Stimulated activated CD4-positive, alpha-beta T cell treated with anti-CD3 and anti-CD28 coated beads, Interleukin-15, amount 100 ng/mL, for 24 hours (primary cell): ENCODE results near the gene TNFRSF8.
A peak's percentile ranks its signal among the peaks of the same experiment; 100 is the strongest.

Experiments used
- DNase-seq: peaks from one replicate; pipeline ENCODE4 v3.0.0-alpha.2; 2020

TNFRSF8 gene

DNA sequence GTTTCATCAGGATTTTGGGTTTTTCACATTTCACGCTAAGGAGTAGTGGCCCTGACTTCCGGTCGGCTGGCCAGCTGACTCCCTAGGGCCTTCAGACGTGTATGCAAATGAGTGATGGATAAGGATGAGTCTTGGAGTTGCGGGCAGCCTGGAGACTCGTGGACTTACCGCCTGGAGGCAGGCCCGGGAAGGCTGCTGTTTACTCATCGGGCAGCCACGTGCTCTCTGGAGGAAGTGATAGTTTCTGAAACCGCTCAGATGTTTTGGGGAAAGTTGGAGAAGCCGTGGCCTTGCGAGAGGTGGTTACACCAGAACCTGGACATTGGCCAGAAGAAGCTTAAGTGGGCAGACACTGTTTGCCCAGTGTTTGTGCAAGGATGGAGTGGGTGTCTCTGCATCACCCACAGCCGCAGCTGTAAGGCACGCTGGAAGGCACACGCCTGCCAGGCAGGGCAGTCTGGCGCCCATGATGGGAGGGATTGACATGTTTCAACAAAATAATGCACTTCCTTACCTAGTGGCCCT lies 80.6 kb downstream of the TNFRSF8 start:
- DNase-seq = peak; percentile 59

DNA sequence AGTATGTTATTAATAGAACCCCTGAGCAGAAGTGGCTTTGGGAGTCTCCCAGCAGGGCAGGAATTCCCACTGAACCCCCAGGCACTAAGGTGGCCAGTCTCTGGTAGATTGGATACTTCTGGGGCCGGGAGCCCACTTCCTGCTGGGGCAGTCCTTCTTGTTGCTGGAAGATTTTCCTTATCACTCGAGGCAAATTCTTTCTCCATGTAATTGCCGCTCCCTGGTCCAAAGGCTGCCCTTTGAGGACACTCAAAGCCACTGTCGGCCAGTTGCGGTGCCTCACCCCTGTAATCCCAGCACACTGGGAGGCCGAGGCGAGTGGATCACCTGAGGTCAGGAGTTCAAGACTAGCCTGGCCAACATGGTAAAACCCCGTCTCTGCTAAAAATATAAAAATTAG lies 81.1 kb downstream of the TNFRSF8 start:
- DNase-seq = no peak

DNA sequence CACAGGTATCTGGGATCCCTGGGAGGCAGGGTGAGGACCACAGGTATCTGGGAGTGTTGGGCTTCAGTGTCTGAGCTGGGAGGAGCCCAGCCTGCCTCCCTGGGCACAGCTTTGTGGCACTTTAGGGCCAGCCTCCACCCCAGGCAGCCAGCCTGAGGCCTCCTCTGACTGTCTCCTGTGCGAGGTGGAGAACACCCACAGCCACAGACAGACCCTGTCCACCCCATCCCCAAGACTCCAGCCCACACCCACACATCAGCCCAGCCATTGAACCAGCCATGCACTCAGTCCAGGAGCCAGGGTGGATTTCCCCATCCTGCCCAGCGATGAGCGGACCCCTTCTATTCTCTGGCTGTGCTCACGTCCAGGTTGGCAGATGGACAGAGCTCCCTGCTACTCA lies 81.9 kb downstream of the TNFRSF8 start:
- no peak for DNase-seq

DNA sequence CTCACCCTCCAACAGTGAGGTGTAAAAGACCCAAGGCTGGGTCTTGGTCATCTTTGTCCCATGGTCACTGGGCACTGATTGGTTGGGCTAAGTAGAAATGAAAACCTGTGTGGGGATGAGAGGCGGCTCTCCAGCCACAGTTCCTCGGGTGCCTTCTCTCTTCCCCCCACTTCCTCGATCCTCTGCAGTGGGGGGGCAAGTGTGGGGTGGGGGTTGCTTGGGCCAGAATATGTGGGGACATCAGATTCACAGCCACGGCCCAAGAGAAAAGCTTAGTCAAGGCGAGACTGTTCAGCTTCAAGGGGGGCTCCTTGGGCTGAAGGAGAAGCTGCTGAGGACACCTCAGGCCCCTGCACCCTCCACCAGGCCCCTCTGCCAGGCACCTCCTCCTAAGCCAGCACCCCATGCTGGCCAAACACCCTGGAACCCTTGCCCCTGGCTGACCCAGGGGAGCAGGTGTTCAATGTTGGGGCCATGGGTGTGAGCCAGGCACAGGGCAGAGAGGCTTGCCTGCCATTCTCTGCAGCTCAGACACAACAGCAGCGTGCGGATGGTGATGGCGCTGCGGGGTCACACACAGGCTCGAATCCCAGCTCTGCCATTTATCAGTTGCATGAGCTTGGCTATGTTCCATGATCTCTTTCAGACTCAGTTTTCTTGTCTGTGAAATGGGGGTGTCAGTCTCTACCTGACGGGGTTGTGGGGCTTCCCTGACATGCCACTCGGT lies 82.7 kb downstream of the TNFRSF8 start:
- DNase-seq = no peak

DNA sequence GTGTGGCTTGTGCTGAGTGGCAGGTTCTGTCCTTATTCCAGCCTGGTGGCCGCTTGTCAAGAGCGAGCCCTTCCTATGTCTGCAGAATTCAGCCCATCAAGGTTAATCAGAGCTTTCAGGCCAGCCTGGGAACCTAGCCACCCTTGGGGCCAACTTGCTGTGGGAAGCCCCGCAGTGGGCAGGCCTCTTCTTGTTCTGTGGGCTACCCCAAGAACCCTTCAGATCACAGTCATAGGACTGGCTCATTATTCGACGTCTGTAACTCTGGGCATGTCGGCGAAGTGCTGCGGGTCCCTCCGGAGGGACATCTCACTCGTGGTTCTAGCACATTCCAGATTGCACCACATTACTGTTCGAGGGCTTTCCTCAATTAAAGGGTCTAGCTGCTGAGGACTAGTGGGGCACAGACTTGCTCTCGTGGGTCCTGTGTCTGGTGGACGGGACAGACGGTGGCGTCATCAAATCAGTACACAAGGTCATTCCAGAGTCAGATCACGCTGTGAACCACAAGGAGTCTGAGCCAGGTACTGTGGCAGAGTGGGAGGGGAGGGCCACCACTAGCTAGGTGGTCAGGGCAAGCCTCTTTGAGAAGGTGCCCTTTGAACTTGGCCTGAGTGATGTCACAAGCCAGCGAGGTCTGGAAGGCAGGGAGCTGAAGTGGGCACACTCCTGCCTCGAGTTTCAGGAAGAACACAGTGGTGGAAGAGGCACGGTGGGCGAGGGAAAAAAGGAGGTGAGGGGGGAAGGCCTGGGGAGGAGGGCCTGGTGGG lies 83.4 kb downstream of the TNFRSF8 start:
- DNase-seq = no peak

DNA sequence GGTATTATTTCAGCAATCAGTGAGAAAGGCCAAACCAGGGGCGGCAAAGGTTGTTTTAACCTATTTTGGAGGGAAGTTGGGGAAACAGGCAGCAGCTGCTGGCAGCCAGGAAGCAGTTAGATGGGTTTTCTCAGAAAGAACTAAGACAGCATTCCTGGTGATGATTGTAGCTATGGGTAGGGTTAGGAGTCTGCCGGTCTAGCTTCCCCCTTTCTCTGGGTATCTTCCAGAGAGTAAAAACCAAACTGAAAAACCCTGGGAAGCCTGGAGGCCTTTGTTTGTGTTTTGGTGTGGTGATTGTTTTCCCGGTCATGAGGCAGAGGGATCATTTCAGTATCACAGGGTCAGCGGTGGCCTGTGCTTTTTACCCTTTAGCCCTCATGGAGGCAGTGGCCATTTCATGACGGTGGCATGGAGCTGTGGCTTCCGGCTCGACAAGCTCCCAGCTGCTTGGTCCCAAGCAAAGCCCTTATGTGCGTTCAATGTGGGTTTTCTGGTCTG lies 84.1 kb downstream of the TNFRSF8 start:
- DNase-seq = no peak

DNA sequence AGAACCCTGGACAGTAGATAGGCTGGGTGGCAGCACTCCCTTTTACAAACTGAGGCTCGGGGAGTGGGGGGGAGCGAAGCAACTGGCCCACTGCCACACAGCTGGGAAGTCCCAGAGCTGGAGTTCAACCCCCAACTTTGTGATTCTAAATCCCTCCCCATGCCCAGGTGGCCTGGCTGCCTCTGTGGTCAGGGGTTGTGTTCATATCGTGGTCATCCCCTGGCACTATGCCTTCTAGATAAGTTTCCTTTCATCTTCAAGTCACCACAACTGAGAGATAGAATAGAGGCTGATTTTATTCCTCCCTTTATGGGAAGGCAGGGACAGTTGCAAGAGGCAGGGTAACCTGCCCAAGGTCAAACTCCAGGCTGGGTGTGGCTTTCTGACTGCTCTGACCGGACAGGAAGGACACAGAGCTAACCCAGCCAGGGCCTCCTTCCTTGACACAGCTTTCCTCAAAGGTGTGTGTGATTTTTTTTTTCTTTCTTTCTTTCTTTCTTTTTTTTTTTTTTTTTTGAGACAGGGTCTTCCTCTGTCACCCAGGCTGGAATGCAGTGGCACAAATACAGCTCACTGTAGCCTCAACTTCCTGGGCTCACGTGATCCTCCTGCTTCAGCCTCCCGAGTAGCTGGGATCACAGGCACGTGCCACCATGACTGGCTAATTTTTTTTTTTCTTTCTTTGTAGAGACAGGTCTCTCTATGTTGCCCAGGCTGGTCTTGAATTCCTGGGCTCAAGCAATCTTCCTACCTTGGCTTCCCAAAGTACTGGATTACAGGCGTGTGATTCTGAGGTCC lies 85.3 kb downstream of the TNFRSF8 start:
- DNase-seq = no peak

DNA sequence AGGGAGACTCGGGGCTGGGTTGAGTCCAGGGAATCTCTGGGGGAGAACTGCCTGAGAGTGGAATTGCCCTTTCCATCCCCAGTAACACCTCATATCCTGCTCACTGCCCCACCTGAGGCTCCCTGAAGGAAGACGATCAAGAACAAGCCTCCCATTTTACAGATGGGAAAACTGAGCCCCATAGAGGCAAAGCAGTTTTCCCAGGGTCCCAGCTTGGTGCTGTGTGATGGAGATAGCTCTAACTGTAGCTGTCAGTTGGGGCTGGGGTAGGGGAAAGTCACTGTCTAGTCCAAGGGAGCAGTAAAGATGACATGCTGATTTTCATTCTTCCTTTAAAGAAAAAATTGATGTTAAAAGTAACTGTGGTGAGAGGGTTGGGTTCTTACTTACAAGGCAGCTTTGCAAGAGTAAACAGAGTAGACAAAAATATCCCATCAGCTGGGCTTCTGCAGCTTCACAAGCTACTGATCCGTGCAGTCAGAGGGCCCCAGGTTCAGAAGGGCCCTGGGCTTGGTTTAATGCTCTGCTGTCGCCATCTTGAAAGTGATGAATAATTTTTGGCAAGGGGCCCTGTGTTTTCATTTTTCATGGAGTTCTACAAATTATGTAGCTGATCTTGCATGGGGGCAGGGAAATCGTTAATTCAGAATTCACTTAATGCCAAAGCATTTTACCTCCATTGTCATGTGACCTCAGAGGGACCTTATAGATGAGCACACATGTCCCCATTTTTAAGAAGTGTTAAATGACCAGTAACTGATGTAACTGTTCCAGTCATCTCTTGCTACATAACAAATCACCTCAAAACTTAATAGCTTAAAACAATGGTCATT lies 86.1 kb downstream of the TNFRSF8 start:
- DNase-seq = no peak

DNA sequence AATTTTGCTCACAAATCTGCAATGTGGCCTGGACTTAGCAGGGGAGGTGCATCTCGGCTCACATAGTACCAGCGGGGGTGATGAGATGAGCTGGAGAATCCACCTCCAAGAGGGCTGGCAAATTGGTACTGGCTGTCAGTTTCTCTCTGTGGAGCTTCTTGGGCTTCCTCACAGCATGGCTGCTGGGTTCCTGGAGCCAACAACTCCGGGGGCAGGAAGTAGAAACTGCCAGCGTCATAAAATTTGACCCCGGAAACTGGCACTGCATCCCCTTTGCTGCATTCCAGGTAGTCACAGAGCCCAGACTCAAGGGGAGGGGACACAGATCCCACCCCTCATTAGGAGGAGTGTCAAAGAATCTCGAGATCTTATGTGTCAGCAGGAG lies 86.7 kb downstream of the TNFRSF8 start:
- DNase-seq = no peak

DNA sequence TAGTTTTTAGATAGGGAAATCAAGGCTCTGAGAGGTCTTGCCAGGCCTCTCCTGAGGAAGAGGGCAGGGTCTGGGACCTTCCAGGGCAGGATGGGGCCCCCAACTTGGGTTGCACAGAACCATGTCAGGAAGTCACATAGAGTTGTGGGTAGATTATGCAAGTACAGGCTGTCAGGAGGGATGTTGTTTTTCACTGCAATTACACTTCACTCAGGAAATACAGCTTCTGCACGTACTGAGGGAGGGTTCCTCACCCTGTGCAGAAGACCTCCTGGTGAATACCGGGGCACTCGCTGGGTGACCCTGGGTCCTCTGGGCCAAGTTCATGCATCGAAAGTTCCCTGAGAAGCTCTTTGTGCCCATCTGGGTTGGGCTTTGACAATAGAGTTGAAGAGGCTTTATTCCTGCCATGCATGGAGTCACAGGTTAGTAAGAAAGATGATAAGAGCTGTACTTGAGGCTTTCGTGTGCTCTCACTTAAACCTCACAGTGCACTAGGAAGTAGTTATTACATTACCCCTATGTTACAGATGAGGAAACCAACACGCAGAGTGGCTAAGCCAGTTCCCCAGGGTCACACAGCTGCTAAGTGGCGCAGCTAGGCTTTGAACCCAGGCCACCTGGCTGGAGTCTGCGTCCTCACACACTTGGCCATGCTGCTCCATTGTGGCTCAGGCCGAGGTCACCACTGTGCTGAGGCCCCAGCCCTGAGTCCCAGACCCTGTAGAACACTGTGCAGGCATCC lies 87.5 kb downstream of the TNFRSF8 start:
- no peak for DNase-seq

DNA sequence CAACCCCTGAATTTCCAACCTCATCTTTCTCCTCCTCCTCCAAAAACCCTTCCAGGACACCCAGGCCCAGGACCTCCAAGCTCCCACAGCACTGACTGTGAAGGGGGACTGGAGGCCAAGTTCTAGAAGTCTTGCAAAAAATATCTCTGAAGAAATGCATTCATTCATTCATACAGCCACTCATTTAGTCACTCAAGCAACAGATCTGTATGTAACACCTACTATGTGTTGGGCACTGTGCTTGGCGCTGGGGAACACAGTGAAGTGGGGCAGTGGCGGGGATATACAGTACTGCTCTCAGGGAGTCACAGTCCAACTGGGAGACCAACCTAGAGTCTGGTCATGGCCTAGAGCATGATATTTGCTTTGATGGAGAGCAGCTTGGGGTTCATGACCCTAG lies 88.4 kb downstream of the TNFRSF8 start:
- DNase-seq = no peak

DNA sequence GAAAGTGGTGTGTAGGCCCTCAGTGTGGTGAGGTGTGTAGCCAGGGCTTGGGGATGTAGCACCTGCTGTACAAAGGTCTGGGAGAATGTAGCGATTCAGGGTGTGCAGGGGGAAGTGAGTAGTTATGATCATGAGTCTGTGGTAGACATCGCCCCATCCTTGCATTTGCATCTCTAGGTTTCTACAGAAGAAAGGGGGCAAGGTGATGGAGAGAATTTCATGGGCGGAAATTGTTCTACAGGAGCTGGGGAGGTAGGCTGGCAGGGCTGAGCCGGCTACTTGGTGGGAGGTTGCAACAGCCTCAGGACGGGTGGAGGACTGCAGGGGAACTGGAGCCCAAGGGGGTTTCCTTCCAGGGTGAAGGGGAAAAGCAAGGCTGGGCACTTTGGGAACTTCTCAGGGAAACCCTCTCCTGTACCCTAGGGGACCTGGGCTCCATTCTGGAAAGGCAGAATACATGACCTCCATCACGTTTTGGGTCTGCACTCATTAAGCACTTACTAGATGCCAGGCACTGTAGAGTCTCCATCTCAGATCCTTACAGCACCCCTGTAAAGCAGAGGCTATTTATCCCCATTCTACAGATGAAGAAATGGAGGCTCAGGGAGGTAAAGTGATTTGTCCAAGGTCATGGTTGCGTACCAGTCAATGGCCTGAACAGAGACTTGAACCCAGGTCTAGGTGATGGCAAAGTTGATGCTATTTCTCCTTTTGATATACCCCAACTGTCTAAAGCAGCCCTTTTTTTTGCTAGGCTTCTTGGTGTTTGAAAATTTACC lies 89.2 kb downstream of the TNFRSF8 start:
- no peak for DNase-seq

DNA sequence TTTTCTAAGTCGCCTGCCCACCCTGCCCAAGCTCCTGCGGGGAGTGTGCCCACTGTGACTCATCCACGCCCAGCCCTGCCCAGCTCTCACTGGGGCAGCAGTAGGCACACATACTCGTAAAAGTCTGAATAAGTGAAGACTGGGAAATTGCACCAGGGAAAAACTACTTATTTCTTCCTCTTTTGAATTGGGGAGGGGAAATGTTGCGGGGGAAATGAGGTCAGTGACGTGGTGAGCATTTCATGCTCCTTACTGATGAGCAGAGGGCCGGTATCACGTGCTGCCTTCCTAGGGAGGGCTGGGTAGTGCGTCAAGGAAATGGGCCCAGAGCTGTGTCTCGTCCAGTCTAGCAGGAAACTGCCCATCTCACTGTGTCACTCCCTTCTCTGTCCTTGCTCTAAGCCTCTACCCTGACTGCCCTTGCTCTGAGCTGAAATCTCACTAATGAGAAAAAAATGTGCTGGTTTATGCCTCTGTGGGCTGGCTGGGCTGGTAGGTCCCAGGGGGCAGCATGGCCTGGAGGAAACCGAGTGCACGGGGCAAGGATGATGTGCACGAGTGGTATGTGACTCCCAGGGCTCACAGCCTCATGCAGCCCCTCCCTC lies 90.2 kb downstream of the TNFRSF8 start:
- DNase-seq = peak; percentile 49

DNA sequence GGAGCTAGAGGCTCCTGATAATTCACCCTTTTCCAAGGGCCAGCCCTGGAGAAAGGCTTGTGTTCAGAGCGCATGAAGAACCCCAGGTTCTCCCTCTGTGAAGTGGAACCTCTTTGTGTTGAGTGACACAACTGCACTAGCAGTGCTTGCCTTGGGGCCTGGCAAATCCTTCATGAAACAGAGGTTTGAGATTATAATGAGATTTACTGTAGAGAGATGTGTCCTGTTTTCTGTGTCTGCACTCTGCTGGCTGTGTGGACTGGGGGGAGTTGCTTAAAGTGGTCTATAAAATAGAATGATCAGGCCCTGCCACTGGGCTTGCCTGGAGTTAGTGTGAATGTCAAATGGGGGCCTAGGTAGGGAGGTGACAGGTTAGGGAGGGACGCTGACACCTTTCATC lies 92.2 kb downstream of the TNFRSF8 start:
- no peak for DNase-seq

DNA sequence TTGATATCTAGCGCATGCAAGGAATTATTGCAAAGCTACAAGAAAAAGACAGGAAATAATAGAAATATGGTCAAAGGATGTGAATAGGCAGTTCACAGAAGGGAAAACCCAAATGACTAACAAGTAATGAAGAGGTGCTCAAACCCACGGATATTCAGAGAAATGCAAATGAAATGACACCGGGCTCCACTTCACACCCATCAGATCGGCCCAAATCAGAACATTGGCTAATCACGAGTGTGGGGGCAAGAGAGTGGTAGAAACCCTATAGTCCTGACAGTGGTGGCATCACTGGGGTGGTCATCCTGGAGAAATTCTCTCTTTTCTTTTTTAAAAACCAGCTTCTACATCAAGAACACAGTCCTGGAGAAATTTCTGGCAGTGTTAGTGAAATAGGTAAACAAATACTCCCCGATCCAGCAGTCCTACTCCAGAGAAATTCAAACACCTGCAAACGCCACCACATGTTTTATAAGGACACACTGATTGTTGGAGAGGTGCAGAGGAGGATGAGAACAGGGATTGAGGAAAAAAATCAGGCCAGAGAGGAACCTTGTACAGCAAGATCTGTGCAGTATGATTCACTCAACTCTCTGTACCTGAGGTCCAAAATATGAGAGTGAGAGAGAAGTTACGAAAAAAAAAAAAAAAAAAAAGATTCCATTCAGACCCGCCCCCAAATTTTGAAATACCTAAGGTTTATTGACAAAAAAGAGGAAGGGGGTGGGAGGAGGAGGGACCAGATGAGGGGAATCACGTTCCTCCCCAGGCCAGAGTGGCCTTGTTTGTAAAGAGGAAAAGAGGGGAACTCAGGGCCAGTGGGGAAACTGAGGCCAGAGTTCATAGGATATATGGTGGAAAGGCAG lies 94.5 kb downstream of the TNFRSF8 start:
- DNase-seq = peak; percentile 57

DNA sequence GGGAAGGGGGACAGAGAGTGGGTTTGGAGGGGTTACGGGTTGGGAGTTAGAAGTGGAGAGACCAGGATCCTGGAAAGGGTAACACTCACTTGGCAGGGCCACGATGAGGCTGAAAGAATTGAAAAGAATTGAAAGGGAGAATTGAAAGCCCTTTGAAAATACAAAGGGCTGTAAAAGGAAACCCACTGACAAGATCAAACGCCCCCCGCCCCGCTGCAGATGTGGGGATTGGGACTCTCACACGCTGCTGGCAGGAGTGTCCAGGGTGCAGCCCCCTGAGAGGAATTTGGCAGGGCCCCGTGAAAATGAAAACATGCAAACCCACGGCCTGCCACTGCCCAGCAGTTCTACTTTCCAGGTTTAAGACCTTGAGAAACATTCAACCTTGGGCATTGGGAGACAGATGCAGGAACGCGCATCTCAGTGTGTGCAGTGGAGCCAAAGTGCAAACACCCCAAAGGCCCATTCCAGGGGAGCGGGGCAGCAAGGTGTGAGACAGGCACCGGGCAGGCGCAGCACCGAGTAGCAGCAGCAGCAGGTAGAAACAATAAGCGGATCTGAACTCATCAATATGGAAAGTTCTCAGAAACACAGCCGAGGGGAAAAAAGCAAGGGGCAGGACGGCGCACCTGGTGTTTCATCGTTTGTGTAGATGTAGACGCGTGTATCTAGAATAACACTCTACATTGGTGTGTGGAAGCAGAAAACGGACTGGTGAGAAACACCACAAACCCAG lies 95.4 kb downstream of the TNFRSF8 start:
- no peak for DNase-seq

DNA sequence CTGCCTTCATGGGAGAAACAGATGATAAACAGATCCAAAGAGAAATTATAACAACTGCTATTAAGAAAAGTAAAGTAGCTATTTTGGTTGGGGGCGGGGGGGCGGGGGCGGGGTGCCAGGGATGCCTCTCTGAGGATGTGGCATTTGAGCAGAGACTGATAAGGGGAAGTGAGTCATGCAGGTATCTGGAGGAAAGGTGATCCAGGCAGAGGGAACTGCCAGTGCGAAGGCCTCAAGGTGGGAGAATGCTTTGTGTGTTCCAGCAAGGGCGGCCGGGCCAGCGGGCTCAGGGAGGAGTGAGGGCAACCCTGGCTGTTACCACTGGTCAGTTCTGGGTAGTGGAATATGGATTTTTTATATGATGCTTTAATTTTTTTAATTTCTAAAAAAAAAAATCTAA lies 96.7 kb downstream of the TNFRSF8 start:
- no peak for DNase-seq

DNA sequence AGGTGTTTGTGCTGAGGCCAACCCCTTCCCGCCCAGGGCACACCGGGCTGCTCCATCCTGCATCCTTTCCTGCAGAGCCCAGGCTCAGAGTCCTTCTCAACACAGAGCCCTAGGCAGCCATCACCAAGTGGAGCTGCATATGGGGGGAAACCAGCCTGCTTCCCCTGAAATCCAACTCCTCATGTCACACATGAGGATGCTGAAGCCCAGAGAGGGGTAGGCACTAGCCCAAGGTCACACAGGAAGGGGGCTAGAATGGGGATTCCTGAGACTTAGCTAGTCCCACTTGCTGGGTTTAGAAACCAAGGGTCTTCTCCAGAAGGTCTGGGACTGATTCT lies 98.2 kb downstream of the TNFRSF8 start:
- DNase-seq = no peak
